Right hindlimb (tissue), 1 donor: ENCODE results near the gene DIS3L.
"Not testable (repeated sequence)": the region's sequence is repeated elsewhere in the genome, so short reads cannot be mapped to it uniquely, and the experiment has no call there.

ENCODE experiments used
- DNase-seq: peaks from one replicate; pipeline ENCODE4 v3.0.0-alpha.2; 2018

Gene DIS3L

DNA sequence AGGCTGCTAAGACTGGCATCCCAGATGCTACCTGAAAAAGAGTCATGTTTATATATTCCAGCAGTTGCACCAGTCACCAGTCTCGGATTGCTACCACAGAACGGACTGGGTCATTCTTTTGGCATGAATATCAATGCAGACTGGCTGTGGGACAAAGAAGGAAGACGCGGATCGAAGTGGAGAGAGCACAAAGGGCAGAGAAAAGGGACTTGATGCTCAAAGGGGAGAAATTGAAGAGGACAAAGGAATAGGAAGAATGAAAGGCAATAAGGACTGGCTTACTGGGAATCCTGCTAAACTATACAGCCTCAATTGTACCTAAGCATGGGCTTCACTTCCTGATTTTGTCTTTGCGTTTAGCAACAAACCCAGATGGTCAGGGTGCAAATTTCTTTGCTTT, 15.3 kb upstream of the DIS3L start:
- DNase-seq: no peak

DNA sequence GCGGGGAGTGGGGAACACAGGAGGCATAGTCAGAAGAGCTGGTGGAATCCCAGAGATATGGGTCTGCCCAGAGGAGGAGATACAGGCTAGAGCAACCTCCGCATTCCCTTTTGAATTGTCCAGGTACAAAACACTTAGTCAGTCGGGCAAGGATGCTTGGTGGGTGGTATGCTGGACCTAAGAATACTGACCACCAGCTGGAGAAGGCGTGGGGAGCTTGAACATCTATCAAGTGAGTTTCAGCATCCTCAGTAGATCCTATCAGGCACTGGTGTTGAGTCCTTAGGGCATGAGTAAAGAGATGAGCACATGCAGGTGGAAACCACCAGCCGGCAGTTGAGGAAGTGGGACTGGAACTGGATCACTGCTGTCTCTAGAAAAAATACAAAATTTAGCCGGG, 14.7 kb upstream of the DIS3L start:
- no peak for DNase-seq

DNA sequence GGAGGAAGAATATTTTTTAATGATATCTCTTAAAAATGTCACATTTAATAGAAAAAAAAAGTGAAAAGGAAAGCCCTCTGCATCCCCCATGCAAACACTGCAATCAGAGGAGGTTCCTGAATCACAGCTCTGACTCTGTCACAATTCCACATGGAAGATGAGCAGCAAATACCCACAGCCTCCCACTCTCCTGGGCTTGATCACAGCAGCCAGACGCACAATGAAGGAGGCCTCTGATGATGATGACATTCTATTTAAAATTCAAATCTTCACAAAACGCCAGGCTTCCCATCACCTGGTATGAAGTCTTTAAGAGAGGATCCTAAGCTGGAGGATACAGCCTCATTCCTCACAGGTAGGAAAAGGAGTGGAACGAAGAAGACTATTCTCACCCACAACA, 9.1 kb upstream of the DIS3L start:
- DNase-seq: no peak

DNA sequence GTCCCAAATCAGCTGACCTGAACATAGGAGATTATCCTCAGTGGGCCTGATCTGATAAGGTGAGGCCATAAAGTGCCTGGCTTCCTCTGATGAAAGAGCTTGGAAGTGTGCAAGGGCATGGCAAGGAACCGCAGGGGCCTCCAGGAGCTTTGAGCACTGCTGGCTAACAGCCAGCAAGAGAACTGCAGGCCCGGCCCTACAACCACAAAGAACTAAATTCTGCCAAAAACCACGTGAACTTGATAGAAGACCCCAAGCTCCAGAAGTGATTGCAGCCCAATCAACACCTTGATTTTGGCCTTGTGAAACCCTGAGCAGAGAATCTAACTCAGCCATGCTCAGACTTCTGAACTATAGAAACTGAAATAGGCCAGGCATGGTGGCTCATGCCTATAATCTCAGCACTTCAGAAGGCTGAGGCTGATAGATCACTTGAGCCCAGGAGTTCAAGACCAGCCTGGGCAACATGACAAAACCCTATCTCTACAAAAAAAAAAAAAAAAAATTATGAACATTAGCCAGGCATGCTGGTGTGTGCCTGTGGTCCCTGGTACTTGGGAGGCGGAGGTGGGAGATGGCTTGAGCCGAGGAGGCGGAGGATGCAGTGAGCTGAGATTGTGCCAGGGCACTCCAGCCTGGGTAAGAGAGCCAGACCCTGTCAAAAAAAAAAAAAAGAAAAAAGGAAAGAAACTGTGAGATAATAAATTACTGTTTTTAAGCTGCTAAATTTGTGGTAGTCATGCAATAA, 7.7 kb upstream of the DIS3L start:
- DNase-seq: no peak

DNA sequence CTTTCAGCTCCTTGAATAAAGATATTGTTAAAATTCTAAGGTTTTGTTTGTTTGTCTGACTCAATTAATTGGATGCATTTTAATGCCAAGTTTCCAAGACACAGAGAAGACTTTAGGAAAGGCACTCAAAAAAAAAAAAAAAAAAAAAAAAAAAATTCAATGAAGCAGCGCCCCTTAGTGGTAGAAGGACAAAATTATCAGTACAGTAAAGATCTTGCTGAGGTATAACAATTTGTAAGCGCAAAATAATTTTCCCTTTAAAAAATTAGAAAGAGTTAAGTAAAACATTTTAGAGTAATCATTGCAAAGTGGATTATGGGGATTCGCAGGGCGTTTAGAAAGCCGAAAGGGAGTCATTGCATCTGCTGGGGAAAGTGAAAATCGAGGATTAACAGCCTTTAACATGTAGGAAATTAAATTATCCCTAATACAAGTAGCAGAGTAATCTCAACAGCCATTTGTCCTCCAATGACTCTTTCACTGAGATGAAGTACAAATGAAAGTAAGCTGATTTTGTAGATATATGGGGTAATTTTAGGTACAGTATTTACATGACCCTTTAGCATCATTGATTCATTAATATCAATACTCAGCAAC, 5.8 kb upstream of the DIS3L start:
- DNase-seq: no peak

DNA sequence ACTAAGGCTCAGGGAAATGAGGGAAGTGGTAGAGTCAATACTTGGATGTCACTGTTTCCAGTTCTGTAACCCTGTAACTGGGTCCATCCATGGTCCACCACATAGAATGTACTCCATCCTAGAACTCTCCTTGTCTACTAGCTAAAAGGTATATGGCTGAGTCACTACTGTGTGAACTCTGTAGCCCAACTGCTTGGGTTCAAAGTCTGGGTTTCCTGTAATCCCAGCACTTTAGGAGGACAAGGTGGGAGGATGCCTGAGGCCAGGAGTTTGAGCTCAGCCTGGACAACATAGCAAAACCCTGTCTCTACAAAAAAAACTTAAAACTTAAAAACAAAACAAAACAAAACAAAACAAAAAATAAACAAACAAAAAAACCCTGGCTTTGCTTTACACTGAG, 5.3 kb upstream of the DIS3L start:
- no peak for DNase-seq

DNA sequence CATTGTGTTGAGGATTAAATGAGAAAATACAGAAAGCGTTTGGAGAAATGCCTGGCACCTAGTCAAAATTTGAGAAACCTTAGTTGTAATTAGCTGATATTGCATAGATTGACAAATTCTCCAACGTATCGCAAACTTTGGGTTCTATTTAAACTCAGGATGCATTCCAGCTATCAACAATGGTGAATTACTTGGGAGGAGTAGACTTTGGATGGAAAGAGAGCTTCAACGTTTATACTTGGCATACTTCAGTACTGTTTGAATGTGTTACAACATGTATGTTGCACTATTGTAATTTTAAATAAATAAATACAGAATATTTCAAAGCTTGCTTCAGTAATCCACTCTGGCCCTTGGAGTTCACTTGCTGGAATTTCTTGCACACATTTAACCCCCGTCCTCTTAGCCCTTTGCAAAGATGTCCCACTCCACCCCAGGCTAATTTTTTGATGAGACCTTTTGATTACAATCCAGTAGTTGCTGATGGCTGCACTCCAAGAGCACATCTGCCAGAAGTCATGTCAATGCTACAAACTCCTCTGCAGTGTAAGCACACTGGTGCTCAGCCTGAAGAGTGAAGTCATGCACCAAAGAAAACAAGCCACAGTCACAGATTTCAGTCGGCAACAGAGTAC, 4.7 kb upstream of the DIS3L start:
- peak; percentile 43 for DNase-seq

DNA sequence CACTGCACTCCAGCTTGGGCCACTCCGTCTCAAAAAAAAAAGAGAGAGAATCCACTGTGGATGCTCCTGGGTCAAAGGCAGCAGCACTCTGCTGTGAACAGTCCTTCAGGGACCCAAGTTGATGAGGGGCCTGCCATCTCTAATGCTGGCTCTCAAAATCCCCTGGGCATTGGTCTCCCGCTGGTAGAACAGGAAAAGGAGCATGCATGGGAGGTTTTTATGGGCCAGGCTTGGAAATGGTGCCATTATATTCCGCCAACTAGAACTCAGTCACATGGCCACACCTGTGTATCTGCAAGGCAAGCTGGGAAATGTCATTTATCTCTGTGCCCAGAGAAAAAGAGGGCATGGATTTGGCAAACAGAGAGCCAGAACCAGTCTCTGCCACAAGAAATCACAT, 3.4 kb upstream of the DIS3L start:
- DNase-seq: no peak

DNA sequence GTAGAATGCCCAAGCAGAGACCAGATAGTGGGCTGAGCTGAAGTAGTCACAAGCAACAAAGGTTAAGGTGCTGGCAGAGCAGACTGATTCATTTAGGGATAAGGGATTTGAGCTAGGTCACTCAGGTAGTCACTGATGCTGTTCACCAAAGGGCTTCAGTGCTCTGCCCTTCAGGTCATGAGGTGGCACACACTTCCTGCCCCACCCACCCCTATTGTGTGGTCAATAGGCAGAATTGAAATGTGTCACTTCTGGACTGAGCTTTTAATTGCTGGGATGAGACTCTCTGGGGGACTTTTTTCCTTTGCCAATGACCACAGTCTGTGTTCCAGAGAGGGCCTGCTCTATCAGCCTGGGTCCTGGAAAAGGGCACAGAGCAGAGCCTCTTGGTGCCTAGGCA, 2.9 kb upstream of the DIS3L start:
- no peak for DNase-seq

DNA sequence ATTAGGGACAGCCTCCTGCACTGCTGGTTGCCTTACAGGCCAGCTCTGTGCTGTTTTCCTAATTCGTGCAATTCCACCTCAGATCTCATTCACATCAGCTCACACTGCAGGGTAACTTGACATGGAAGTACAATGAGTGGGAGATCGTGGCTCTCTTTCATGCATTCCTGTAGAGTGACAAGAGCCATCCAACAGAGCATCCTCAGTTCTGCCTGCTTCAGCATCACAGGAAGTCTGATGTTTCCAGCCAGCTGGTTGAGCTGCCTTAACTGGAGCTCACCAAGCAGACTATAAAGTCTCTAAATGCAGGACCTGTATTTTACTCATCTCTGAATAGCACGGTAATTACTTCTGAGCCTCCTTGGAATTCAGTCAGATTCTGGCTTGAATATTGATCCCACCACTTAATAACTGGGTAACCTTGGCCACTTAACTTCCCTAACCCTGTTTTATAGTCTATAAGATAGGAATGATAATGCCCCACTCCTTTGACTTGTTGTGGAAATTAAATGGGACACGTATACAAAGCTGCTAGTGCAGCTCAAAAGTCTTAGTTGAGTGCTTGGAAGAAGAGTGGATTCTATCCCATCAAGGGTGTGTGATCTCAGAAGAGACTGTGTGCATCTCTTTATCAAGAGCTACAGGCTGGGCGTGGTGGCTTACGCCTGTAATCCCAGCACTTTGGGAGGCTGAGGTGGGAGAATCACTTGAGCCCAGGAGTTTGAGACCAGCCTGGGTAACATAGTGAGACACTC, 1.4 kb upstream of the DIS3L start:
- DNase-seq: no peak

DNA sequence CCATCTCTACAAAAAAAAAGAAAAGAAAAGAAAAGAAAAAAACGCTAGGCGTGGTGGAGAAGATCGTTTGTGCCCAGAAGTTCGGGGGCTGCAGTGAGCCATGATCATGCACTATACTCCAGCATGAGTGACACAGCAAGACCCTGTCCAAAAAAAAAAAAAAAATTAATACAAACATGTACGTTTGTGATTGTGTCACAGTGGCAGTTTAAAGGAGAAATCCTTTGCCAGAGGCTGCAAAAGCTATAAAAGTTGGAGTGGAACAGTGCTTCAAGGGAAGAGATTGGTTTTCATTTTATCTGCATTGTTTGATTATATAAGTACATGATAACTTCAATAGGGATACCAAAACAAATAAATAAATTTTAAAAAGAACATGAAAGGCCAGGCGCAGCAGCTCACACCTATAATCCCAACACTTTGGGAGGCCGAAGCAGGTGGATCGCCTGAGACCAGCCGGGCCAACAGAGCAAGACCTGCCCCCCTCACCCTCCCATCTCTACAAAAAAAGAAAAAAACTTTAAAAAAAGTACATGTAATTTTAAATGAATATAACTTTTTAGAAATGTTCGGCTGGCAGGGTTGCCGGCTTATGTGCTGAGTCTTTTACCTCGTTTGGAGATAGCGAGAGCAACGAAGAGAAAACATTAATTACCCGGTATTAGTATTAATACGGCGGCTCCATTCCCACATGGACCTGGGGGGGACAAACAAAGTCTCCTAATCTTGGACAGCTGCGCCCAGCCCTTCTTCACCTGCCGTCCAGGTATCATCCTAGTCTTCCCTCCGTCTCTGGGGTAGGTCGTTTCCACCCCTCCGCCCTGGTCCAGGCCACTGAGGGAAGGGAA, 573 bp upstream of the DIS3L start:
- DNase-seq: peak; percentile 19

DNA sequence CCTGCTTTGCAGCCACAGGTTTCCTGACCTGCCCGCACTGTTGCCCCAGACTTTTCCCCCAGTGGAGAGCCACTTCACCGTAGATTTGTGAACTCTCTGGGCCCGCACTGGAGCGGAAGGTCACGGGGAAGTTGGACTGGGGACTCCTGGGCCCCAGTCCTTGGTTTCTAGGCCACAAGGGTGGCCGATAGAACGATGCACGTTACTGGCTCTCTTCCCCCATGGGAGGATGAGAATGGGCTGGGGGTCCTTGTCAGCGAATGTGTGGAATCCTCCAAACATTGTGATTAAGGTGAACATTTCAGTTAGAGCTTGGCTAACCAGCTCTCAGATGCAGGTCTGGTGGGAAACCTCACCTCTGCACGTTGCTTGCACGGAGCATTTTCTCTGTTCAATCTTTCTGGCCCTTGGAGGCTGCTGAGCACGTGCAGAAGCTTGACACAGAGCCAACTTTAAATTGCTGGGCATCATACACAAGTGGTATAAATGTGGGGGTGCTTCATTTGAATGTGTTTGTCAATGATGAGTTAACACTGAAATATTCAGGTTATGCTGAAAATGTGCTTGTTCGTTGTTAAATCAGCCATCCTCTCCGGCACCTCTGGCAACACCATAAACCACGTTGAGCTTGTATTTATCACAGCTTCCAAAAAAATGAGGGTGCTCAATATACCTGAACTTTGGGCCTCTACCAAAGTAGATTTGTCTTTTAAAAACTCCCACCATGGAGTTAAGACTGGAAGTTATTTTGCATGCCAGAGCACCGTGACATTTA, 976 bp downstream of the DIS3L start:
- DNase-seq: peak; percentile 28

DNA sequence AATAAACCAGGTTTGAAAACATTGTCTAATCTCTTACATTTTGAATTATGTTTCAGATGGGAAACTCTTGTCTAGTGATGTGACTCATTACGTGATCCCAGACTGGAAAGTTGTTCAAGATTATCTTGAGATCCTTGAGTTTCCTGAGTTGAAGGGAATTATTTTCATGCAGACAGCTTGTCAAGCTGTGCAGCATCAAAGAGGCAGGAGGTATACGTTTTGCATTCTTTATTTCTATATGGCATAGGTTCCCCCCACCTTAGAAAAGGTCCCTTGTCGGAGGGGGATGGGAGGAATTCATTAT, 1.5 kb downstream of the DIS3L start:
- no peak for DNase-seq

DNA sequence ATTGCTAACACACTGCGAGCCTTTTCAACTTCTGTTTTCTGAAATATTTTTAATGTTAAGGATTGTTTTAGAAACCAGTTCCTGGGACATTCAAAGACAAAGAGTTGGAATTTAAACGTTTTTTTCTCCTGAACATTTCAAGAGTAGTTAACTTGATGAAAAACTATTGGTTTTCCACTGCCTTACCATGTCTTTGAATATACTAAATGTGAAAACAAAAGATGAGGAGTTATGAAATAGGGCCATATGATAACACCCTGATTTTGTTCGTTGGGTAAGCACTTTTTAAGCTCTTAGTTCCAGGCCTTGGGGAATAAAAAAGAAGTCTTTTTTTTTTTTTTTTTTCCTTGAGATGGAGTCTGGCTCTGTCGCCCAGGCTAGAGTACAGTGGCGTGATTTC, 2.8 kb downstream of the DIS3L start:
- no peak for DNase-seq

DNA sequence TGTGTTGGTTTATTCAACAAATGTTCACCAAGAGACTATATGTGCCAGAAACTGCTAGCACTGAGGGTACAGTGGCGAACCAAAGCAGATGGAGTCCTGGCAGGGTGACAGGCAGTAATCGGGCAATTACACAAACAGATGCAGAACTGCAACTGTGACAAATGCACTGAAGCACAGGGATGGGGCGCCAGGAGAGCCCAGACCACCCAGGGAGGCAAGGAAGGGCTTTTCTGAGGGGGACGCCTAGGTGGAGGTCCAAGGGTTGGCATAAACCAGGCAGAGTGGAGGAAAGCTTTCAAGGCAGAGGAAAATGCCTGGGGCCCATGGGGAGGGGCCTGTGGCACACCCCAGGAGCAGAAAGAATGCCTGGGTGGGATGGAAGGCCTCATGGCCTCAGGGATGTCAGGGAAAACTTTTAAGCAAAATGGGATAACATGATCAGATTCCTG, 5.5 kb downstream of the DIS3L start:
- peak; percentile 78 for DNase-seq

DNA sequence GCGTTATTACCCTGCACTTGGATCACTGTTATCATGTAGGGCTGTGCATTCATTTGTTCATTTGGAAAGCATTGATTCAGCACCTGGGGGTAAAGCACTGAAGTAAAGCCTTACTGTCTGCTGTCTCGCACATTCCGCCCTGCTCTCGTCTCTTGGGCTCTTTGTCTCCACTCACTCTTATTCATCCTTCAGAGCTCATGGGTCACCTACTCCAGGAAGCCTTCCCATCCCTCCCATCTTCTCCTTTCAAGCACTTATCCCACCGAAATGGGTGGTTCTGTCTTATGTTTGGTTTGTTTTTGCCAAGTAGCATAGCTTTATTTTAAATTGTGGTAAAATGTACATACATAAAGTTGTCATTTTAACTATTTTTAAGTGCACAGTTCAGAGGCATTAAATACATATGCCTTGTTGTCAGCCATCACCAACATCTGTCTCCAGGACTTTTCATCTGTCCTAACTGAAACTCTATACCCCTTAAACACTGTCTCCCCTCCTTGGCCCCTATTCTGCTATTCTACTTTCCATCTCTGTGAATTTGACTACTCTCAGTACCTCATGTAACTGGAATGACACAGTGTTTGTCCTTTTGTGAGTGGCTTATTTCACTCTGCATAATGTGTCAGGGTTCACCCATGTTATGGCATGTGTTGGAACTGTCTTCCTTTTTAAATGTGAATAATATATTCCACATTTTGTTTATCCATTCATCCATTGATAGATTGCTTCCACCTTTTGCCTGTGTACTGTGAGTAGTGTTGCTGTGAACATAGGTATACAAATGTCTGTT, 9.3 kb downstream of the DIS3L start:
- no peak for DNase-seq

DNA sequence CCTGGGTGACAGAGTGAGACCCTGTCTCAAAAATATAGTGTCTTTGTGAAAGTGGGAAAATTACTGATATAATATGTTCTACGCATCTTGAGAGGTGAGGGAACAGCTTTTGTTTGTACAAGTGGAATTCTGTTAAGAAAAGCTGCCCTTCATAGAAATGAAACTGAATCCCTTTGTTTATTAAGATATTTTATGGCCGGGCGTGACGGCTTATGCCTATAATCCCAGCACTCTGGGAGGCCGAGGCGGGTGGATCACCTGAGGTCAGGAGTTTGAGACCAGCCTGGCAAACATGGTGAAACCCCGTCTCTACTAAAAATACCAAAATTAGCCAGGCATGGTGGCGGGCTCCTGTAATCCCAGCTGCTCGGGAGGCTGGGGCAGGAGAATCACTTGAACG, 11.1 kb downstream of the DIS3L start:
- DNase-seq: not testable (repeated sequence)

DNA sequence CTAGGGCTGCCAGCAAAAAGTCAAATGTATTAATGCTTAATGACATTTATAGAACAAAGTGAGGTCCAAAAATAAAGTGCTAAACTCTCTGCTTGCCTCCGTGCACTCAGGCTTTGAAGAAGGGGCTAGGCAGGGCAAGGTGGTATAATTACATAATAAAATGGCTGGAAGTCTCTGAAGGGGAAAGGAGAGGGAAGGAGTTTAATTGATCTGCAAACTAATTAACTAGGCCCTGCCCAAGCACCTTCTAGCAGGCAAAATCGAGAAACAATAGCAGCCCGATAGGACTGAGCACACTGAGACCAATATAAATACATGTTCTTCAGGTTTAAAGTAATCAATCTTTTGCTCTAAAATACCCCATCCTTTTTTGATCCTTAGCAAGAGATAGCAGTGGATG, 13.0 kb downstream of the DIS3L start:
- DNase-seq: no peak

DNA sequence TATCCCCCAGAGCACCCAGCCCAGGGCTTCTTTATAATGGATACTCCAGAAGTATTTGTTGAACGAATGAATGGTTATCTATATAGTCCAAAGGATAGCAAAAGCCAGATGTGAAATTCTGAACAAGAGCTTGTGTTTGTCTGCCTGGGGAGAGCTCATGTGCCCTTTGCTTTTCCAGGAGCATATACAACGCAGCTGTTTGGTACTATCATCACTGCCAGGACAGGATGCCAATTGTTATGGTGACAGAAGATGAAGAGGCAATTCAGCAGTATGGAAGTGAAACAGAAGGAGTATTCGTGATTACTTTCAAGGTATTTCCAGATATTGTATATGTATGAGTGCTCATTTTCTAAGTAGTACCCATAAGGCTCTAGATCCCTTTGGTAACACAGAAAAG, 15.2 kb downstream of the DIS3L start:
- no peak for DNase-seq

DNA sequence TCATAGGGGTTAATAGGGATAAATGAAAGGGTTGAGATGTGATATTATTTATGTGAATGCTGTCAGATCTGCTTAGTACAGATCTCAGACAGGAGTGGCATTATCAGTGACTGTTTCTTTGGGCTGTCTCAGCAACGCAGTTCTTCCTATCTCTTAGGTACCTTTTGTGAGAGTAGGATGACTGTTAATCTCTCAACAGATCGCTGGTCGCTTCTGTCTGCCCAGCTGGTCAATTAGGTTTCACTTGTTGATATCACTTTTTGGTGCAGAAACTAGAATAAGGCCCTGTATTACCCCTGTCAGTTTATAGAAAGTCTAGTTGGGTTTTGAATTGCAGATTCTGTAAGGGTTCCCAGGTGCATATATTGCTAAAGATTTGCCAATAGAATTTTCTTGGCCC, 16.5 kb downstream of the DIS3L start:
- no peak for DNase-seq

DNA sequence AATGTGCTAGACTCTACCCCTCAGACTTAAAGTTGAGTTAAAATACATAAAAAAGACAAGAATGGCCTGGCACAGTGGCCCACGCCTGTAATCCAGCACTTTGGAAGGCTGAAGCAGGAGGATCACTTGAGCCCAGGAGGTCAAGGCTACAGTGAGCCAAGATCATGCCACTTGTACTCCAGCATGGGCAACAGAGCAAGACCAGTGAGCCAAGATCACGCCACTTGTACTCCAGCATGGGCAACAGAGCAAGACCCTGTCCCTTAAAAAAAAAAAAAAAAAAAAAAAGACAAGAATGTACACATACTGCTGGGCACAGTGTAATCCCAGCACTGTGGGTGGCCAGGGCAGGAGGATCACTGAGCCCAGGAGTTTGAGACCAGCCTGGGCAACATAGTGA, 17.4 kb downstream of the DIS3L start:
- DNase-seq: no peak
